Measurements from ENCODE around the gene LRRC61.
A peak's percentile ranks its signal among the peaks of the same experiment; 100 is the strongest.
"Not testable (repeated sequence)": the region's sequence is repeated elsewhere in the genome, so short reads cannot be mapped to it uniquely, and the experiment has no call there.

The LRRC61 gene, protein sequence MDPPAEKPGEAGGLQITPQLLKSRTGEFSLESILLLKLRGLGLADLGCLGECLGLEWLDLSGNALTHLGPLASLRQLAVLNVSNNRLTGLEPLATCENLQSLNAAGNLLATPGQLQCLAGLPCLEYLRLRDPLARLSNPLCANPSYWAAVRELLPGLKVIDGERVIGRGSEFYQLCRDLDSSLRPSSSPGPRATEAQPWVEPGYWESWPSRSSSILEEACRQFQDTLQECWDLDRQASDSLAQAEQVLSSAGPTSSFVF

DNA sequence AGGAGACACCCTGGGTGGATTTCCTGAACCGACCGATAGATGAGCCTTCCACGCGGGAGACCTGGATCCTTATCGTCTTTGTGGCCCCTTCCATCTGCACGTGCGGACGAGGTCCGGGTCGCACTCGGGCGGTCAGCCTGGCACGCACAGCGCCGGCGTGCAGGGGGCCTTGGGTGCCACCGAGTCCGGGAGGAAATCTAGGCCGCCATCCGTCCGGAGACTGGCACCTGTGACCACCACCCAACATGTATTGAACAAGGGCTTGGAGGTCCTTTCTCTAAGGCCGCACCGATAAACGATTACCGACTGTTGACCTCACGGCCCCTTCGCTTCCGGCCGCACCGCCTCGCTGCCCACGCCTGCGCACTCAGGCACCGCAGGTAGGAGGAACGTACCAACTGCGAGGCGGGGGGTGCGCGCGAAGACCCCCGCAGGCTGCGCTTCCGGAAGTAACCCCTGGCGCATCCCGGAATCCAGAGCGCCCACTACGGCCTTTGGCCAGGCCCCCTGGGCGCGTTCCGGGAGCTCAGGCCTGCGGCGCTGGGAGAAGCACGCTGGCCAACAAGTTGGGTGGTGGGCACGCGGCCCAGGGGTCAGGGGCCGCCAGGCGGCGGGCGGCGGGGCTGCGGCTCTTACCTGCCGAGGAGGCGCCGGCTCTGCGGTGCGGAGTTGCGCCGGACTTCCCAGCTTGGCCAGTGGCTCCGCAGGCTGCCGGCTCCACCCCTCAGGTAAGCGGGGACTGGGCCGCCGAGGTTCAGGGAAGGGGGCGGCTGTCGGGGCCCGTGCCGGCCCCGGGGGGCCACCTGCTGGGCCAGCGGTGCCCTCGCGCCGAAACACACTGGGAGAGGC is at the start of gene LRRC61, which contains the start of gene ACTR3C:
Gene LRRC61, plus strand, starts transcription at position 523 of the 849 bp plus-strand sequence. CDS start 13,507 bp downstream, outside the sequence.
Gene ACTR3C, minus strand, starts transcription at position 713 of the 849 bp plus-strand sequence. CDS start 28,249 bp downstream, outside the sequence.
- H3K4me3 ChIP-seq (replicated peaks; ENCODE audit: low read depth, low read length): peak within 1 kb of the TSS; percentile 42
- DNase-seq (ENCODE audit: extremely low read depth, low read depth): no peak
- TF ChIP-seq, protein P1, sequence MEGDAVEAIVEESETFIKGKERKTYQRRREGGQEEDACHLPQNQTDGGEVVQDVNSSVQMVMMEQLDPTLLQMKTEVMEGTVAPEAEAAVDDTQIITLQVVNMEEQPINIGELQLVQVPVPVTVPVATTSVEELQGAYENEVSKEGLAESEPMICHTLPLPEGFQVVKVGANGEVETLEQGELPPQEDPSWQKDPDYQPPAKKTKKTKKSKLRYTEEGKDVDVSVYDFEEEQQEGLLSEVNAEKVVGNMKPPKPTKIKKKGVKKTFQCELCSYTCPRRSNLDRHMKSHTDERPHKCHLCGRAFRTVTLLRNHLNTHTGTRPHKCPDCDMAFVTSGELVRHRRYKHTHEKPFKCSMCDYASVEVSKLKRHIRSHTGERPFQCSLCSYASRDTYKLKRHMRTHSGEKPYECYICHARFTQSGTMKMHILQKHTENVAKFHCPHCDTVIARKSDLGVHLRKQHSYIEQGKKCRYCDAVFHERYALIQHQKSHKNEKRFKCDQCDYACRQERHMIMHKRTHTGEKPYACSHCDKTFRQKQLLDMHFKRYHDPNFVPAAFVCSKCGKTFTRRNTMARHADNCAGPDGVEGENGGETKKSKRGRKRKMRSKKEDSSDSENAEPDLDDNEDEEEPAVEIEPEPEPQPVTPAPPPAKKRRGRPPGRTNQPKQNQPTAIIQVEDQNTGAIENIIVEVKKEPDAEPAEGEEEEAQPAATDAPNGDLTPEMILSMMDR (IDR thresholded peaks at IDR 0.05; ENCODE audit: low read depth, low read length, missing control alignments): no peak

DNA sequence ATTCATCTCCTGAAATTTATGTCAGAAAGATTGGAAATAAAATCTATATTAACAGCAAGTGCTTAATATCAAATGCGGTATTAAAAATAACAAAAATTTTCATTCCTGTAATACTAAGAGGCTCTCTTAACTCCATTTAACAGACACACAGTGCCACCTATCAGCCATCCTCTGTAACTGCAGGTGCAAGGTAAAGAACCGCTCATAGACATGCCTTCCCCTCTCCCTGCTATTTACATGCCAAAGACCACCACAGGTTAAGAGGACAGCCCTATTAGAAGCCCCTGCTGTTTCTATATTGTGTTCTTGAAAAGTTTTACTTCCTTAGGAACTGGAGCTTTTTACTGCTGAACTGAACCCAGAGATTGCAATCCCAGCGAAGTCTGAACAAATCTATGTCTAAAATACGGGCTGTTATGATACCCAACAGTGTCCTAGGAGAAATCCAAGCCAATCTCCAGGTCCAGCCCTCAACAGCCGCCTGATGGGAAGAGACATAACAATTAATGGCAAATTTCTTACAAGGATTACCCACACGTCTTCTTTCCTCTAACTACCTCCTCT is 46.9 kb upstream of the LRRC61 start:
- DNase-seq (ENCODE audit: extremely low read depth, low read depth); H3K4me3 ChIP-seq (replicated peaks; ENCODE audit: low read depth, low read length): not testable (repeated sequence)
- TF ChIP-seq, protein P1 (IDR thresholded peaks at IDR 0.05; ENCODE audit: low read depth, low read length, missing control alignments): peak; percentile 53

DNA sequence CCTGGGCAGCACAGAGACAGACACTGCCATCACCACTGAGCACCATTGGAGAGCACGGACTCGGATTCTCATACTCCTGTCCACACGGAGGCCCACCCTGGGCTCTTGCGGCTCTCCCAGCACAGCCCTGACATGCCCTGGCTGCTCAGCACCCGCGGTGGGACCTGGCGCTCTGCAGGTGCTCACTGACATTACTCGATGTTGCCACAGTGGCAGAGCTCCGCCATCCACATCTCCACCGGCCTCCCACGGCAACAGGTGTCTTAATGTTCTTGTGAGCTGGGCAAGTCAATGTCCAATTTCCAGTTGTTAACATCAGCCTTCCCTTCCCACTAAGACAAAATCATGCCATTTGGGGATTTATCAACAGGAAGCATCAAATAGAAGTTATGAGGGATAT is 44.8 kb upstream of the LRRC61 start:
- not testable (repeated sequence) for H3K4me3 ChIP-seq (replicated peaks; ENCODE audit: low read depth, low read length); DNase-seq (ENCODE audit: extremely low read depth, low read depth)

DNA sequence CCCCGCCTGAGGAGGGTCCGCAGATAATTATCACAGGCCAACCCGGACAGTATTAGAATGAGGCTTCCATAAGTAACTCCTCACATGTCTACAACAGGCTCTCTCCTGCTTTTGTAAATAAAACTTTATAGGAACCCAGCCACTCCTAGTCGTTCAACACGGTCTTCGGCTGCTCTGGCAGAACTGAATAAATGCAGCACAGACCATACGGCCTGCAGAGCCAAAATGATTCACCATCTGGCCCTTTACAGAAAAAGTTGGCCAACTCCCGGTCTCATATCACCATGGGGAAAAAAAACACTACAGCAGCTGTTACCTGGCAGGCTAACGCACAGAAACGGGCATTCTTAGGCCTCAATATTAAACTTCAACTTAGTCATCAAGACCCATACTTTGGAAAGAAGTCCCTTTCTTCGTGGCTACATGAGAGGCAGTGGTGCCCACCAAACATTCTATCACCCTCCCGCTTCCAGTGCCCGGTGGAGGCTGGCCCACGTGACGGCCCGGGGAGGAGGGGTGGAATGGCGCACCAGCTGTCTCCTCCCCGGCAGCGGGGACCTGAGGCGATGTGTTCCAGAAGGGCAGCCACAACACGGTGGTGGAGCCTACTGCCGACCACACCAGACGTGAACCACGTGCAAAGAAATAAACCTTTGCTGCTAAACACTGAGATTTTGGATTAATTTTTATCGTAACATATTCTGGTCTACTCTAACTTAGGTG is 41.3 kb upstream of the LRRC61 start:
- DNase-seq (ENCODE audit: extremely low read depth, low read depth); H3K4me3 ChIP-seq (replicated peaks; ENCODE audit: low read depth, low read length): not testable (repeated sequence)

DNA sequence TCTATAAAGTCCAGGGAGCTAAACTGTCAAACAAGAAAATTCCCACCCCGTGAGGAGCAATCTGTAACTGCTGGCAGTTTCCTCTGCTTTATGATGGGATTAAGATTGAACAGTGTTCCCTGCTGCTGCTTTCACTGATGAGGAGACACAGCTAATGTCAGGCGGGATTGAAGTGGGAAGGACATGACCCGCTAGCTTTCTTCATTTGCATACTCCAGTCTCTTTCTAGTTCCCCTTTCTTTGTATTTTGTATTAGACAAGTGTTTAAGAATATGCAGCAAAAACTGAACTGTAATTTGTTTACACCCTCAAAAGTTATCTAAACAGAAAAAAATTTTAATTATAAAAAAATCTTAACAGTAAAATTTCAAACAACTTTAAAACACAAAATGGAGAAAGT is 40.0 kb upstream of the LRRC61 start:
- not testable (repeated sequence) for H3K4me3 ChIP-seq (replicated peaks; ENCODE audit: low read depth, low read length); DNase-seq (ENCODE audit: extremely low read depth, low read depth)

DNA sequence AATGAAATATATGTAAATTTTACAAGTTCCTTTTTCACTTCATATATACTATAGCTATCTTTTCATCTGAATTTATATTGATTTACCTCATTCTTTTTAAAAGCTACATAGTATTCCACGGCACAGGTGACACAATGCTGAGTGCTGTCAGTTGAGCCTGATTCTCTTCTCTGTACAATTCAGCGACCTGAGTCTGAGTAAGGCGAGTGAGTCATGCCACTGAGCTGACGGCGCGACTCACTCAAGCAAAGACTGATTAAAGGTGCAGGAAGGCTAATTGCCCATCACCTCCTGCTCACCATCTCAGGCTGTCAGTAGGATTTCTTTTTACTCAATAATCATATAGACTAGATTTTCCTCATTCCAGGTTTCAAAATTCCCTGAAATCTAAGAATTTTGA is 39.5 kb upstream of the LRRC61 start:
- H3K4me3 ChIP-seq (replicated peaks; ENCODE audit: low read depth, low read length); DNase-seq (ENCODE audit: extremely low read depth, low read depth): not testable (repeated sequence)

DNA sequence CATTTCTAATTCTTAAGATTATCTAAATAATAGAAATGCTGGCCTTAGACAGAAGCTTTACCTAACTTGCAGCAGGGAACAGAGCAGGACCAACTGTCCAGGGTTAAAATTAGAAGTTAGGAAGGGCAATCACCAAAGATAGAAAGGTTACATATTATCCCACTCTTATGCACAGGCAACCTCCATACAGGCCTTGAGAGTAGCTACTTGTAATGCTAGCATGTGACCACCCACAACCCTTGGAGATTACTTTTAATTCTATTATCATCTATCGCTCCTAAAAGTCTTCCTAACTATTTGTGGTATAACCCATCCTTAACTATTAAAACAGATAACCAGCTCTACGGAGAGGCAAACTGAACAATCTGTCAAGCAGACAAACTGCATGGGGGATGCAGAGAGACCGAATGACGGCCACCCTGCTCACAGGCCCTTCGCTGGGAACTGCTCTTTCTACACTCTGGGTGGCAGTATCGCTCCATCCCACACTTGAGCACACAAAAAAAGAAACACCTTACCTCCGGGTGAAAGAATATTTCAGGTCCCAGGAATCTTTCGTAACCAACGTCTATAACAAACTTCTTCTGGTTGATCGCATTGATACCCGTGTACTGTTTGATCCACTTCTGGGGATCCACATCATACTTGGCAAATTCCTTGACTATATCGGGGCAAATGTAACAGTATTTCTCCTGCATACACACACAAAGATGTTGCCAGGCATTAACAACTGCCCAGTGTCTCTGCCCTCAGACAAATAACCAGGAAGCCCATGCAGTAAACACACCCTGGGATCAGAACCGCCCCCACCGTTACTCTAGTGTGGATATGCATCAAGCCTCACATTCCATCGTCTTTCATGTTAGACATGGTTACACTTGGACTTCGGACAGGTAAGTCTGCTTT is 37.1 kb upstream of the LRRC61 start:
- DNase-seq (ENCODE audit: extremely low read depth, low read depth); H3K4me3 ChIP-seq (replicated peaks; ENCODE audit: low read depth, low read length): not testable (repeated sequence)
- TF ChIP-seq, protein P1 (IDR thresholded peaks at IDR 0.05; ENCODE audit: low read depth, low read length, missing control alignments): peak; percentile 34

DNA sequence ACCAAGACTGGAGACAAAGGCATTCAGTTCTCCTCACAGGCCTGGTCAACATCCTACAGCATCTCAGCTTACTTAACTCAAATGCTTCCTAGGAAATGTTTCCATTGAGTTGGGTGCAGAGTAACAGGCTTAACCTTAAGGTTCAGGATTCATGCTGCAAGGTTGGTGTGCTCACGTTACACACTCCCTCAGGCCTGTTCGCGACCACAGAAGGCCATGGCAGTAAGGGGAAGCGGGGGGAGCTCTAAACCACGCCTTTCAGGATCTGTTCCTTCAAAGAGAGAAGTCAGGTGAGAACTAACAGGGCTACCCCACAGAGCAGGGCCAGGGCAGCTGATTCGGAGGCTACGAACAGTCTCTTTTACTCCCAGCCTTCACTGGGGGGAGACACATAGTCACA is 35.3 kb upstream of the LRRC61 start:
- not testable (repeated sequence) for DNase-seq (ENCODE audit: extremely low read depth, low read depth)

DNA sequence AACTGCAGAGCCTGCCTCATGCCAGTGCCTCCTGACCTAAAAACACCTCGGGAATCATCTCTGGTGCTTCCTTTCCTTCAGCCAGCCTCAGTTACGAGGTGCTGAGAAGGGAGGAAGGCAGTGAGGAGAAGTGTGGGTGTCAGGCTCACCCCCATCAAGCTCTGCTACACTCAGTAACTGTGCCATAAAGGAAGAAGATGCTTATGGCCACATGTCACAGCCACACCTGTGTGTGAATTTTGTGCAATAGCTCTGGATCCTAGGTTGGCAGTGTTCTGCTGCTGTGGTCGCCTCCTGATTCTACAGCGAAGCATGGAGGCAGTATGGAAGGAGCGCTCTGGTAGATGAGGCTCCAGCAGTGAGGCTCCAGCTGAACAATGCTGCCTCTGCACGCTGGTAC is 34.3 kb upstream of the LRRC61 start:
- not testable (repeated sequence) for DNase-seq (ENCODE audit: extremely low read depth, low read depth); H3K4me3 ChIP-seq (replicated peaks; ENCODE audit: low read depth, low read length)

More for the DNA sequence above, 35.3 kb upstream of the LRRC61 start:
- not testable (repeated sequence) for H3K4me3 ChIP-seq (replicated peaks; ENCODE audit: low read depth, low read length)

DNA sequence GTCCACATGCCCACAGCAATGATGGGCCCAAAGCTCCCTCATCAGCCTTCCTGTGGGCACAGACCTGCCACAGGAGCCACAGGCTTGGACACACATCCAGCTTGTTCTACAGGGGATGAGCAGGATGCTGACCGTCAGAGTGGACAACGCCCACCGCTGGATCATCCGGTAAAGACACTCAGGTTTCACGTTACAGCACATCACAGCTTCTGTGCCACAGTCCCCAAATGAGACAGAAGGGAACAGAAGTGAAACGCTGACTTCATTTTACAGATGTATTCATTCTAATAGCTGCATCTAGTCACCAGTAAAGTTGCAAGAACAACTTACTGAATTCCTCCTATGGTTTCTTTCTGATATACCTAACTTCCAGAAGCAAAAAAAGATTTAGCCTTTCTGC is 32.8 kb upstream of the LRRC61 start:
- H3K4me3 ChIP-seq (replicated peaks; ENCODE audit: low read depth, low read length); DNase-seq (ENCODE audit: extremely low read depth, low read depth): not testable (repeated sequence)

DNA sequence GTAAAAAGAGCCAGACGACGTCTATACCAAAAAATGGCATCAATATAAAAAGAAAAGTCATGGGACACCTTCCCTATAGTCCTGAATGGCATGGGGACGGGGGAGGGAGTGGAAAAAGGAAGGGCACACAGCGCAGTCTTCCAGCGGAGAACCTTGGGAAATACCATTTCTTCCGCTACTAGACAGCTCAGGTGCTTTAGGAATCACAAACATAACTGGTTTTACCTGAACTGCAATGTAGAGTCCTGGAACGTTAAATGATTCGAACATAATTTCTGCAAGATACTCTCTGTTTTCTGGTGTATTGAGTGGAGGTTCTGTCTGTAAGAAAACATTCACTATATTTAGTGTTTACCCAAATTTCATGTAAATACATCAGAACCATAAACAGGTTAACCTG is 28.1 kb upstream of the LRRC61 start:
- not testable (repeated sequence) for H3K4me3 ChIP-seq (replicated peaks; ENCODE audit: low read depth, low read length); DNase-seq (ENCODE audit: extremely low read depth, low read depth)

DNA sequence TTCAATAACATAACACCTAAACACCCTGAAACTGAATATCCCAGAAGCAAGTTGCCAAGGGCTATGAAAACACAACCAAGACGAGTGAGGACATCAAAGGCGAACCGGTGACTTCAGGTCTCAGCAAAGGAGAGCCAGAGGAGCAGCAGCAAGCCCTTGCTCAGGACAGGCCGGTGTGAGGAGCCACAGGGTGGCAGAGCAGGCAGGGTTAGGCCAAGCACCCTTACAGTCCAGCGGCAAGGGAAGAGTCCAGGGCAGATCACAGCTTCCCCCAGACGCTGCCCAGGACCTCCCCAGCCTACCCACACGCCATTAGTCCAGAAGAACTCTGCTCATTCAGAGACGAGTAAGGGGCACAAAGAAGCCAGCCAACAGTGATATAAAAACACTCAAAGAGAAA is 27.5 kb upstream of the LRRC61 start:
- not testable (repeated sequence) for DNase-seq (ENCODE audit: extremely low read depth, low read depth); H3K4me3 ChIP-seq (replicated peaks; ENCODE audit: low read depth, low read length)

DNA sequence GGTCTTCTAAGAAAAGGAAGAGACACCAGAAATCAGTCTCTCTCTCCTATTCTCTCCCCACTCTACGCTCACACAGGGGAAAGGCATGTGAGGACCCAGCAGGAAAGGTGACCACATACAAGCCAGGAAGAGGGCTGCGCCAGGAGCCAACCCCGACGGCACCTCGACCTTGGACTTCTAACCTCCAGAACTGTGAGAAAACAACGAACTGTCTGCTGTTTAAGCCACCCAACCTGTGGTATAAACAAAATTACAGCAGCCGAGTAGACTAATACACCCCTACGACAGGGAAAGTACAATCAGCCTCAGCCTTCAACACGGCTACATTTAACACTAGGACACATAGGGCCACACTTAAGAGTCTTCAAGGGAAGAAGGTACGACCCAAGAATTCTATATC is 26.4 kb upstream of the LRRC61 start:
- not testable (repeated sequence) for H3K4me3 ChIP-seq (replicated peaks; ENCODE audit: low read depth, low read length)

More for the DNA sequence above, 26.4 kb upstream of the LRRC61 start:
- DNase-seq (ENCODE audit: extremely low read depth, low read depth): not testable (repeated sequence)

All from HFF-Myc (cell line).